ENCODE measurements around the gene ZBTB38. TPM values are rescaled to one million over a fixed set of nuclear protein-coding genes. Genes with fewer than 3 reads are reported as not detected.

Gene ZBTB38
- total RNA-seq, 1 experiment from 2014 or later, result 12.3 TPM

- no peak overlapping the region; the same call in 1 of the 2 replicates for H3K27ac Mint-ChIP-seq
- peaks cover 2% of the 10 kb centered on the region; the same call in 1 of the 2 replicates for H3K36me3 Mint-ChIP-seq
- DNase-seq (ENCODE audit: low spot score) (no peak), ATAC-seq (peak; percentile 85)
- no peaks in the 10 kb centered on the region; the same call in 1 of the 2 replicates for H3K27me3 Mint-ChIP-seq (ENCODE audit: low read depth)
- TF ChIP-seq, protein P1, sequence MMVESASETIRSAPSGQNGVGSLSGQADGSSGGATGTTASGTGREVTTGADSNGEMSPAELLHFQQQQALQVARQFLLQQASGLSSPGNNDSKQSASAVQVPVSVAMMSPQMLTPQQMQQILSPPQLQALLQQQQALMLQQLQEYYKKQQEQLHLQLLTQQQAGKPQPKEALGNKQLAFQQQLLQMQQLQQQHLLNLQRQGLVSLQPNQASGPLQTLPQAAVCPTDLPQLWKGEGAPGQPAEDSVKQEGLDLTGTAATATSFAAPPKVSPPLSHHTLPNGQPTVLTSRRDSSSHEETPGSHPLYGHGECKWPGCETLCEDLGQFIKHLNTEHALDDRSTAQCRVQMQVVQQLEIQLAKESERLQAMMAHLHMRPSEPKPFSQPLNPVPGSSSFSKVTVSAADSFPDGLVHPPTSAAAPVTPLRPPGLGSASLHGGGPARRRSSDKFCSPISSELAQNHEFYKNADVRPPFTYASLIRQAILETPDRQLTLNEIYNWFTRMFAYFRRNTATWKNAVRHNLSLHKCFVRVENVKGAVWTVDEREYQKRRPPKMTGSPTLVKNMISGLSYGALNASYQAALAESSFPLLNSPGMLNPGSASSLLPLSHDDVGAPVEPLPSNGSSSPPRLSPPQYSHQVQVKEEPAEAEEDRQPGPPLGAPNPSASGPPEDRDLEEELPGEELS (CRISPR knock-in tag; IDR thresholded peaks at IDR 0.05), result no peak
- TF ChIP-seq, protein P2, sequence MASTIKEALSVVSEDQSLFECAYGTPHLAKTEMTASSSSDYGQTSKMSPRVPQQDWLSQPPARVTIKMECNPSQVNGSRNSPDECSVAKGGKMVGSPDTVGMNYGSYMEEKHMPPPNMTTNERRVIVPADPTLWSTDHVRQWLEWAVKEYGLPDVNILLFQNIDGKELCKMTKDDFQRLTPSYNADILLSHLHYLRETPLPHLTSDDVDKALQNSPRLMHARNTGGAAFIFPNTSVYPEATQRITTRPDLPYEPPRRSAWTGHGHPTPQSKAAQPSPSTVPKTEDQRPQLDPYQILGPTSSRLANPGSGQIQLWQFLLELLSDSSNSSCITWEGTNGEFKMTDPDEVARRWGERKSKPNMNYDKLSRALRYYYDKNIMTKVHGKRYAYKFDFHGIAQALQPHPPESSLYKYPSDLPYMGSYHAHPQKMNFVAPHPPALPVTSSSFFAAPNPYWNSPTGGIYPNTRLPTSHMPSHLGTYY (CRISPR knock-in tag; IDR thresholded peaks at IDR 0.05), result no peak
- TF ChIP-seq ATF6 (CRISPR knock-in tag; IDR thresholded peaks at IDR 0.05) (no peak), MXD4 (CRISPR knock-in tag; IDR thresholded peaks at IDR 0.05; ENCODE audit: borderline replicate concordance) (no peak), E2F5 (CRISPR knock-in tag; IDR thresholded peaks at IDR 0.05) (no peak), ZNF219 (CRISPR knock-in tag; IDR thresholded peaks at IDR 0.05; ENCODE audit: borderline replicate concordance) (no peak), ZNF416 (CRISPR knock-in tag; IDR thresholded peaks at IDR 0.05) (no peak), JAZF1 (CRISPR knock-in tag; IDR thresholded peaks at IDR 0.05) (no peak), SP1 (CRISPR knock-in tag; conservative IDR thresholded peaks at IDR 0.05) (no peak), ZNF121 (CRISPR knock-in tag; IDR thresholded peaks at IDR 0.05) (no peak), IRF2 (CRISPR knock-in tag; IDR thresholded peaks at IDR 0.05; ENCODE audit: borderline replicate concordance, low read depth) (no peak), HMGA2 (CRISPR knock-in tag; IDR thresholded peaks at IDR 0.05) (no peak), ZNF671 (CRISPR knock-in tag; IDR thresholded peaks at IDR 0.05) (no peak), ATF3 (CRISPR knock-in tag; conservative IDR thresholded peaks at IDR 0.05) (no peak)
- TF ChIP-seq, protein P3, sequence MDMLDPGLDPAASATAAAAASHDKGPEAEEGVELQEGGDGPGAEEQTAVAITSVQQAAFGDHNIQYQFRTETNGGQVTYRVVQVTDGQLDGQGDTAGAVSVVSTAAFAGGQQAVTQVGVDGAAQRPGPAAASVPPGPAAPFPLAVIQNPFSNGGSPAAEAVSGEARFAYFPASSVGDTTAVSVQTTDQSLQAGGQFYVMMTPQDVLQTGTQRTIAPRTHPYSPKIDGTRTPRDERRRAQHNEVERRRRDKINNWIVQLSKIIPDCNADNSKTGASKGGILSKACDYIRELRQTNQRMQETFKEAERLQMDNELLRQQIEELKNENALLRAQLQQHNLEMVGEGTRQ (CRISPR knock-in tag; IDR thresholded peaks at IDR 0.05), result no peak
- H3K9me3 Mint-ChIP-seq, result peaks cover 17% of the 10 kb centered on the region
- ChIA-PET POLR2A (no interaction called here), CTCF (interaction anchor here (0.5 to 1.6 kb wide), 4 partner anchors 11 to 79 kb away, joined by 3 to 4 read pairs (median 3); no protein-coding TSS in a partner anchor)
- H3K4me3 Mint-ChIP-seq, result no peak overlapping the region
- peaks cover 40% of the 10 kb centered on the region for H3K4me1 Mint-ChIP-seq
Observed at GRCh38 chr3:141375381-141376301, 7.3 kb downstream of the ZBTB38 start.

DNA sequence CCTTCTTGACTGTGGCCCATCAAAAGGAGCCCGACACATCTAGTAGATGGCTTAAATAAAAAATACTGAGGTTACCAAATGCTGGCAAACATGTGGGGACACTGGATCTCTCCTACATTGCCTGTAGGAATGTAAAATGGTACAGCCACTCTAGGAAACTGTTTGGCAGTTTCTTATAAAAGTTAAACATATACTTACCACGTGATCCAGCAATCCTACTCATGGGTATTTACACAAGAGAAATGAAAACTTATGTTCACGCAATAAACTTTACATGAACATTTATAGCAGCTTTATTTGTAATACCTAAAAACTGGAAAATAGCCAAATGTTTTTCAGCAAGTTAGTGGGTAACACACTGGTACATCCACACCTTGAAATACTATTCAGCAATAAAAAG, 9.1 kb downstream of the ZBTB38 start:
- CTCF ChIA-PET, result no interaction called here

More for the DNA sequence above, 9.1 kb downstream of the ZBTB38 start:
- no peak for ATAC-seq
- H3K36me3 Mint-ChIP-seq, result peaks cover 2% of the 10 kb centered on the region; the same call in 1 of the 2 replicates
- H3K27me3 Mint-ChIP-seq (ENCODE audit: low read depth), result no peaks in the 10 kb centered on the region; the same call in 1 of the 2 replicates
- H3K4me3 Mint-ChIP-seq, result no peak overlapping the region
- no peak for DNase-seq (ENCODE audit: low spot score)
- H3K27ac Mint-ChIP-seq, result no peak overlapping the region
- TF ChIP-seq, protein P4, sequence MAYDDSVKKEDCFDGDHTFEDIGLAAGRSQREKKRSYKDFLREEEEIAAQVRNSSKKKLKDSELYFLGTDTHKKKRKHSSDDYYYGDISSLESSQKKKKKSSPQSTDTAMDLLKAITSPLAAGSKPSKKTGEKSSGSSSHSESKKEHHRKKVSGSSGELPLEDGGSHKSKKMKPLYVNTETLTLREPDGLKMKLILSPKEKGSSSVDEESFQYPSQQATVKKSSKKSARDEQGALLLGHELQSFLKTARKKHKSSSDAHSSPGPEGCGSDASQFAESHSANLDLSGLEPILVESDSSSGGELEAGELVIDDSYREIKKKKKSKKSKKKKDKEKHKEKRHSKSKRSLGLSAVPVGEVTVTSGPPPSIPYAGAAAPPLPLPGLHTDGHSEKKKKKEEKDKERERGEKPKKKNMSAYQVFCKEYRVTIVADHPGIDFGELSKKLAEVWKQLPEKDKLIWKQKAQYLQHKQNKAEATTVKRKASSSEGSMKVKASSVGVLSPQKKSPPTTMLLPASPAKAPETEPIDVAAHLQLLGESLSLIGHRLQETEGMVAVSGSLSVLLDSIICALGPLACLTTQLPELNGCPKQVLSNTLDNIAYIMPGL (CRISPR knock-in tag; IDR thresholded peaks at IDR 0.05), result no peak
- H3K9me3 Mint-ChIP-seq, result peaks cover 16% of the 10 kb centered on the region
- POLR2A ChIA-PET, result no interaction called here
- peaks cover 39% of the 10 kb centered on the region for H3K4me1 Mint-ChIP-seq
